HCT116 (cell line): ENCODE data around the gene GRK5. TPM values are rescaled to one million over a fixed set of nuclear protein-coding genes. Genes with fewer than 3 reads are reported as not detected.

Experiments used
- ATAC-seq: fragments of 200-7000 bp; cut with Tn5 transposase; 2 replicates; pipeline ENCODE4 v1.9.1; 2020; ENCODE audit warnings: mild to moderate bottlenecking, moderate library complexity
- BruUV-seq: library from RNA; stranded (reverse); fragments of 400-500 nt; replicated peaks from 2 replicates; lab custom pipeline; 2021; lab: Mats Ljungman, UMichigan
- CTCF ChIA-PET: fragments of 300-600 bp; sonication (Branson Sonifier 250); formaldehyde crosslinking; loops from one replicate; lab custom pipeline; 2021; ENCODE audit warnings: antibody characterized with exemption; lab: Charles Lee
- POLR2A ChIA-PET: fragments of 300-600, 350-600 bp; sonication (Branson Sonifier 250); formaldehyde crosslinking; loops from one replicate; lab custom pipeline; 2021; ENCODE audit warnings: antibody characterized with exemption; lab: Charles Lee
- RAD21 ChIA-PET, 2 experiments: fragments of 300-600 bp; sonication (Branson Sonifier 250); formaldehyde crosslinking; loops; one replicate each; lab custom pipeline; 2023; ENCODE audit warnings: low total read pairs in 2 of 2; ENCODE audit not compliant: uncharacterized antibody in 2 of 2, unreplicated experiment in 2 of 2, low non-redundant PET in 1 of 2; lab: Charles Lee
- DNase-seq: peaks from one replicate; pipeline ENCODE4 v3.0.0-alpha.2; 2010; ENCODE audit warnings: low read depth, low spot score
- H2AFZ ChIP-seq: fragments of 200-600 bp; shearing (Covaris generic), sonication (generic); 2 replicates; pipeline ENCODE4 v1.6.1; 2017; ENCODE audit warnings: low read depth, mixed run types, mixed read lengths, antibody characterized with exemption, low read length; ENCODE audit not compliant: poor library complexity, severe bottlenecking
- H3K27ac ChIP-seq: 2 replicates; pipeline ENCODE4 v1.5.1; 2012; ENCODE audit warnings: low read depth, low read length
- H3K27me3 ChIP-seq: fragments of 200-600 bp; sonication (generic); 2 replicates; pipeline ENCODE4 v1.6.1; 2016; ENCODE audit warnings: mixed run types, low read length, mixed read lengths; ENCODE audit not compliant: insufficient read depth
- H3K36me3 ChIP-seq, 2 experiments: fragments of 200-500 bp in 1 of 2; fragments of 200-600 bp in 1 of 2; sonication (Bioruptor generic) in 1 of 2; sonication (generic) in 1 of 2; 2 replicates each; pipeline versions ENCODE4 v1.5.1 to v1.6.1; 2014 to 2016; ENCODE audit warnings: low read length in 2 of 2, inconsistent platforms in 1 of 2, mixed read lengths in 1 of 2, mixed run types in 1 of 2; ENCODE audit not compliant: insufficient read depth in 2 of 2, control insufficient read depth in 1 of 2
- H3K4me1 ChIP-seq, 2 experiments: fragments of 200-600 bp in 1 of 2; sonication (generic) in 1 of 2; 2 replicates each; pipeline versions ENCODE4 v1.5.1 to v1.6.1; 2012 to 2017; ENCODE audit warnings: low read length in 2 of 2, inconsistent platforms in 1 of 2, mild to moderate bottlenecking in 1 of 2, mixed read lengths in 1 of 2, mixed run types in 1 of 2, moderate library complexity in 1 of 2; ENCODE audit not compliant: insufficient read depth in 2 of 2, control insufficient read depth in 1 of 2
- H3K4me2 ChIP-seq: fragments of 200-600 bp; sonication (generic); 2 replicates; pipeline ENCODE4 v1.6.1; 2017; ENCODE audit warnings: mixed run types, low read length, mixed read lengths
- H3K4me3 ChIP-seq, 2 experiments: fragments of 200-600 bp in 1 of 2; sonication (generic) in 1 of 2; replicated peaks in 1 of 2; 2 replicates each; pipeline ENCODE4 v1.5.1; 2011 to 2016; ENCODE audit warnings: low read length in 2 of 2, control low read depth in 1 of 2, low read depth in 1 of 2, mild to moderate bottlenecking in 1 of 2, mixed read lengths in 1 of 2, mixed run types in 1 of 2
- H3K79me2 ChIP-seq: fragments of 200-600 bp; sonication (generic); 2 replicates; pipeline ENCODE4 v1.6.1; 2017; ENCODE audit warnings: mild to moderate bottlenecking, mixed run types, low read length, moderate library complexity, mixed read lengths; ENCODE audit not compliant: insufficient read depth
- H3K9ac ChIP-seq: fragments of 200-600 bp; sonication (generic); 2 replicates; pipeline ENCODE4 v1.6.1; 2016; ENCODE audit warnings: low read length, mixed read lengths
- H3K9me2 ChIP-seq: fragments of 200-600 bp; sonication (generic), shearing (Covaris generic); 2 replicates; pipeline ENCODE4 v1.6.1; 2017; ENCODE audit warnings: mixed run types, mild to moderate bottlenecking, moderate library complexity; ENCODE audit not compliant: insufficient read depth
- H3K9me3 ChIP-seq, 2 experiments: fragments of 200-500 bp in 1 of 2; fragments of 200-600 bp in 1 of 2; sonication (Bioruptor generic) in 1 of 2; sonication (generic) in 1 of 2; 2 replicates each; pipeline ENCODE4 v1.6.1; 2014 to 2017; ENCODE audit warnings: low read length in 2 of 2, mixed read lengths in 2 of 2, inconsistent platforms in 1 of 2, low read depth in 1 of 2, mild to moderate bottlenecking in 1 of 2, mixed run types in 1 of 2, moderate library complexity in 1 of 2; ENCODE audit not compliant: control insufficient read depth in 1 of 2, insufficient read depth in 1 of 2
- H4K20me1 ChIP-seq: fragments of 200-600 bp; sonication (generic), shearing (Covaris generic); 2 replicates; pipeline ENCODE4 v1.6.1; 2017; ENCODE audit warnings: mixed run types, mild to moderate bottlenecking, moderate library complexity; ENCODE audit not compliant: insufficient read depth
- ELF1 ChIP-seq: IDR thresholded peaks from 2 replicates; pipeline ENCODE4 v1.6.1; 2012; ENCODE audit warnings: low read depth, borderline replicate concordance
- EZH2phosphoT487 ChIP-seq: fragments of 200-600 bp; IDR thresholded peaks from 2 replicates; pipeline ENCODE4 v1.6.1; 2018; ENCODE audit warnings: antibody characterized with exemption, borderline replicate concordance
- JUND ChIP-seq: IDR thresholded peaks from 2 replicates; pipeline ENCODE4 v1.6.1; 2012
- REST ChIP-seq: IDR thresholded peaks from 2 replicates; pipeline ENCODE4 v1.6.1; 2012; ENCODE audit warnings: low read depth
- SIN3A ChIP-seq: IDR thresholded peaks from 2 replicates; pipeline ENCODE4 v1.6.1; 2012; ENCODE audit warnings: low read depth
- SP1 ChIP-seq: IDR thresholded peaks from 2 replicates; pipeline ENCODE4 v1.6.1; 2012; ENCODE audit warnings: low read depth
- ZBTB33 ChIP-seq: IDR thresholded peaks from 2 replicates; pipeline ENCODE4 v1.6.1; 2011; ENCODE audit warnings: mild to moderate bottlenecking, low read length, moderate library complexity; ENCODE audit not compliant: insufficient replicate concordance; ENCODE audit errors: extremely low read depth
- ZFX ChIP-seq: fragments of 450-650 bp; IDR thresholded peaks from 2 replicates; pipeline ENCODE4 v1.6.1; 2017
- intact Hi-C: fragments of 100-400 bp; cut with micrococcal nuclease; formaldehyde crosslinking; loops from 2 replicates; pipeline ENCODE4 v1.10.0; 2022
- total RNA-seq: library from RNA; stranded (reverse); gene quantifications from one replicate; pipeline ENCODE4 v1.2.1, GENCODE V29; 2021; ENCODE audit not compliant: unreplicated experiment

GRK5 gene
- total RNA-seq, 1 experiment from 2014 or later: 7.3 TPM

GRCh38 chr10:119176166-119176565 lies 31.2 kb upstream of the GRK5 start:
- no TSS peak for BruUV-seq
- intact Hi-C loops: no loop called here
- Histone ChIP-seq H4K20me1 (no peaks in the 10 kb centered on the region), H3K36me3 (peaks cover 31 to 49% of the 10 kb centered on the region in 2 experiments), H3K9me3 (no peaks in the 10 kb centered on the region), H3K4me1 (peaks cover 8 to 19% of the 10 kb centered on the region in 2 experiments; a peak in 3 of 4 replicates), H3K27ac (no peak overlapping the region), H3K9ac (no peak overlapping the region), H3K79me2 (peaks cover 54% of the 10 kb centered on the region), H3K4me3 (no peak overlapping the region), H2AFZ (no peak overlapping the region), H3K9me2 (no peaks in the 10 kb centered on the region), H3K27me3 (no peaks in the 10 kb centered on the region), H3K4me2 (no peak overlapping the region)
- DNase-seq: no peak
- no peak for ATAC-seq
- ChIA-PET CTCF (no interaction called here), RAD21 (no interaction called here), POLR2A (no interaction called here)
- TF ChIP-seq JUND (no peak), SP1 (no peak), REST (no peak)

GRCh38 chr10:119177708-119178371 lies 29.5 kb upstream of the GRK5 start:
- no peak for DNase-seq
- Histone ChIP-seq H3K4me2 (peak overlapping the region; percentile 74), H3K79me2 (peaks cover 50% of the 10 kb centered on the region), H3K9me3 (no peaks in the 10 kb centered on the region), H3K27ac (peak overlapping the region; percentile 81), H4K20me1 (no peaks in the 10 kb centered on the region), H2AFZ (no peak overlapping the region), H3K9me2 (no peaks in the 10 kb centered on the region), H3K27me3 (no peaks in the 10 kb centered on the region), H3K4me1 (peaks cover 8 to 19% of the 10 kb centered on the region in 2 experiments; a peak in 3 of 4 replicates), H3K4me3 (peak overlapping the region; percentile 97 to 100), H3K36me3 (peaks cover 15 to 37% of the 10 kb centered on the region in 2 experiments; a peak in 3 of 4 replicates), H3K9ac (peak overlapping the region; percentile 99)
- no peak for TF ChIP-seq ZBTB33
- no peak for TF ChIP-seq EZH2phosphoT487
- no peak for TF ChIP-seq ZFX
- no peak for TF ChIP-seq ELF1
- no peak for TF ChIP-seq SIN3A
- peak; percentile 2; the same call in 1 of the 2 replicates for ATAC-seq
- ChIA-PET CTCF (no interaction called here), RAD21 (no interaction called here), POLR2A (no interaction called here)
- no TSS peak for BruUV-seq
- intact Hi-C loops: no loop called here
